ENCODE data around the gene SH3BGR.

GRCh38 chr21:39474611-39475010, 22.8 kb downstream of the SH3BGR start:
- TF ChIP-seq POLR2A (IDR thresholded peaks at IDR 0.05; ENCODE audit: low read depth, low read length) (no peak), CTCF (IDR thresholded peaks at IDR 0.05; ENCODE audit: extremely low read depth in 1 of 2, insufficient read depth in 1 of 2, low read depth in 1 of 2, low read length in 2 of 2) (no peak), MAX (IDR thresholded peaks at IDR 0.05; ENCODE audit: insufficient read depth, insufficient read length) (no peak), POLR2AphosphoS5 (IDR thresholded peaks at IDR 0.05; ENCODE audit: insufficient read depth, low read depth, low read length) (no peak), EZH2 (IDR thresholded peaks at IDR 0.05; ENCODE audit: borderline replicate concordance, low read depth, low read length, severe bottlenecking) (no peak), GATA2 (IDR thresholded peaks at IDR 0.05; ENCODE audit: insufficient read depth, insufficient read length, low read depth, low read length) (no peak), JUN (IDR thresholded peaks at IDR 0.05; ENCODE audit: borderline replicate concordance, insufficient read depth, insufficient read length, low read depth) (no peak), FOS (IDR thresholded peaks at IDR 0.05; ENCODE audit: borderline replicate concordance, insufficient read depth, low read length) (no peak), MYC (IDR thresholded peaks at IDR 0.05; ENCODE audit: low read depth, low read length) (no peak)

Data from endothelial cell of umbilical vein (primary cell).